GM12891 (cell line): Measurements from ENCODE around the gene DNAJA3.

ENCODE experiments used
- PAX5 ChIP-seq: IDR thresholded peaks from 2 replicates; pipeline ENCODE4 v1.6.1; 2011; ENCODE audit warnings: low read length, moderate library complexity, mild to moderate bottlenecking; ENCODE audit not compliant: insufficient read depth, severe bottlenecking
- POLR2A ChIP-seq: IDR thresholded peaks from 2 replicates; pipeline ENCODE4 v1.6.1; 2011; ENCODE audit warnings: low read depth, low read length, control low read depth
- POLR2AphosphoS5 ChIP-seq: IDR thresholded peaks from 2 replicates; pipeline ENCODE4 v1.6.1; 2011; ENCODE audit warnings: low read depth, low read length, control low read depth
- TAF1 ChIP-seq: IDR thresholded peaks from 2 replicates; pipeline ENCODE4 v1.6.1; 2011; ENCODE audit warnings: low read depth, low read length, control low read depth

GRCh38 chr16:4390266-4391260, 35.1 kb upstream of the DNAJA3 start:
- TF ChIP-seq POLR2A (no peak), TAF1 (no peak), PAX5 (no peak), POLR2AphosphoS5 (no peak)
